Gastrocnemius medialis (tissue), 4 donors: ENCODE measurements around the gene PUM1. TPM values are rescaled to one million over a fixed set of nuclear protein-coding genes. Genes with fewer than 3 reads are reported as not detected.

Source experiments
- ATAC-seq, 2 donors: fragments of 150-250 bp; one replicate each; pipeline ENCODE4 v1.9.1; 2016
- DNase-seq, 2 donors: peaks; one replicate each; pipeline ENCODE4 v3.0.0-alpha.2; 2019
- H3K27ac ChIP-seq, 4 donors: fragments of 200-600 bp; sonication (generic); 1 replicate in 1 of 4; 2 replicates in 3 of 4; pipeline ENCODE4 v1.5.1; 2016 to 2018; ENCODE audit warnings: mild to moderate bottlenecking in 2 of 4, moderate library complexity in 1 of 4
- H3K27me3 ChIP-seq, 3 donors: fragments of 200-600 bp; sonication (generic) in 2 of 3; 1 replicate in 1 of 3; 2 replicates in 2 of 3; pipeline versions ENCODE4 v1.5.1 to v1.6.0; 2016 to 2019; ENCODE audit warnings: mild to moderate bottlenecking in 1 of 3, moderate library complexity in 1 of 3
- H3K36me3 ChIP-seq, 2 donors: fragments of 200-600 bp; sonication (generic) in 1 of 2; one replicate each; pipeline ENCODE4 v1.5.1; 2017 to 2018
- H3K4me1 ChIP-seq, 2 donors: fragments of 200-600 bp; sonication (generic) in 1 of 2; one replicate each; pipeline ENCODE4 v1.5.1; 2016 to 2017; ENCODE audit warnings: mild to moderate bottlenecking in 2 of 2
- H3K4me3 ChIP-seq, 4 donors: fragments of 200-600 bp; sonication (generic) in 3 of 4; 1 replicate in 1 of 4; 2 replicates in 3 of 4; pipeline ENCODE4 v1.5.1; 2016 to 2019; ENCODE audit warnings: mild to moderate bottlenecking in 2 of 4
- H3K9me3 ChIP-seq, 3 donors: fragments of 200-600 bp; sonication (generic) in 2 of 3; 1 replicate in 1 of 3; 2 replicates in 2 of 3; pipeline ENCODE4 v1.5.1; 2016 to 2019
- POLR2A ChIP-seq, 2 donors: fragments of 450-650 bp; IDR thresholded peaks; one replicate each; pipeline ENCODE4 v1.6.1; 2017; ENCODE audit warnings: antibody characterized with exemption in 2 of 2, mild to moderate bottlenecking in 2 of 2, moderate library complexity in 2 of 2
- in situ Hi-C, 4 donors: fragments of 200-750 bp; cut with MboI; loops; one replicate each; pipeline versions ENCODE4 v1.15.0 to v1.8.0; 2017; ENCODE audit warnings: low sequenced_read_pairs in 4 of 4
- intact Hi-C: fragments of 100-400 bp; cut with DNase I; formaldehyde crosslinking; loops from one replicate; pipeline ENCODE4 v1.15.1; 2023; ENCODE audit warnings: low total_unique reads
- total RNA-seq, 4 donors: library from RNA; depleted of rRNA; stranded (reverse); fragments of >200 nt; gene quantifications; one replicate each; pipeline versions ENCODE4 v1.1.0 to v1.2.3, GENCODE V29; 2016
- TF ChIP-seq, protein P1 (sequence below), 5 experiments: fragments of 450-650 bp in 3 of 5; fragments of 200-600 bp in 2 of 5; sonication (generic) in 2 of 5; IDR thresholded peaks in 4 of 5; conservative IDR thresholded peaks in 1 of 5; 1 replicate in 4 of 5; 2 replicates in 1 of 5; pipeline ENCODE4 v1.5.1; 2016 to 2019; ENCODE audit warnings: antibody characterized with exemption in 5 of 5, mild to moderate bottlenecking in 3 of 5, moderate library complexity in 3 of 5

PUM1 gene
- total RNA-seq, 4 donors from 2014 or later, result 56.7 to 111 (median 76.4) TPM

DNA sequence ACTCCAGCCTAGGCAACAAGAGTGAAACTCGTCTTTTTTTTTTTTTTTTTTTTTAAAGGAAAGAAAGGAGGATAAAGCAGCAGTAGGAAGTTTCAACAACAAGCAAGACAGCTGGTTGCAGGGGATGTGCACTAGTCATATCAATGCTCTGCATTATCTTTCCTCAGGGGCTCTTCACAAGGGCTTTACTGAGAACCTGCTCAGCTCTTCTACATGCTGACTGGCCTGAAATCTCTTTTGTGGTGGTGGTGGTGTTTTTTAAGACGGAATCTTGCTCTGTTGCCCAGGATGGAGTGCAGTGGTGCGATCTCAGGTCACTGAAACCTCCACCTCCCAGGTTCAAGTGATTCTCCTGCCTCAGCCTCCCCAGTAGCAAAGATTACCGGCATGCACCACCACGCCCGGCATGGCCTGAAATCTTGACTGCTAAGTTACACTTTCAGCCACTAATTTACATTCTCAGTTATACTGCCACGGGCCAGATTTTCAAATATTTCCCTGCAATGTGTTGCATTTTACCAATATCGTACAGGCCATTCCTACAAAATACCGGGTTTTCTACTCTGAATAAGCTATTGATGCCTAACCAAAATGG, 68.0 kb downstream of the PUM1 start:
- TF ChIP-seq, protein P1, sequence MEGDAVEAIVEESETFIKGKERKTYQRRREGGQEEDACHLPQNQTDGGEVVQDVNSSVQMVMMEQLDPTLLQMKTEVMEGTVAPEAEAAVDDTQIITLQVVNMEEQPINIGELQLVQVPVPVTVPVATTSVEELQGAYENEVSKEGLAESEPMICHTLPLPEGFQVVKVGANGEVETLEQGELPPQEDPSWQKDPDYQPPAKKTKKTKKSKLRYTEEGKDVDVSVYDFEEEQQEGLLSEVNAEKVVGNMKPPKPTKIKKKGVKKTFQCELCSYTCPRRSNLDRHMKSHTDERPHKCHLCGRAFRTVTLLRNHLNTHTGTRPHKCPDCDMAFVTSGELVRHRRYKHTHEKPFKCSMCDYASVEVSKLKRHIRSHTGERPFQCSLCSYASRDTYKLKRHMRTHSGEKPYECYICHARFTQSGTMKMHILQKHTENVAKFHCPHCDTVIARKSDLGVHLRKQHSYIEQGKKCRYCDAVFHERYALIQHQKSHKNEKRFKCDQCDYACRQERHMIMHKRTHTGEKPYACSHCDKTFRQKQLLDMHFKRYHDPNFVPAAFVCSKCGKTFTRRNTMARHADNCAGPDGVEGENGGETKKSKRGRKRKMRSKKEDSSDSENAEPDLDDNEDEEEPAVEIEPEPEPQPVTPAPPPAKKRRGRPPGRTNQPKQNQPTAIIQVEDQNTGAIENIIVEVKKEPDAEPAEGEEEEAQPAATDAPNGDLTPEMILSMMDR (IDR thresholded peaks at IDR 0.05 in 4 of 5, conservative IDR thresholded peaks at IDR 0.05 in 1 of 5), result no peak
- no peak for TF ChIP-seq POLR2A (IDR thresholded peaks at IDR 0.05)
- DNase-seq (no peak), ATAC-seq (no peak)
- Histone ChIP-seq H3K36me3 (no peaks in the 10 kb centered on the region), H3K4me3 (no peak overlapping the region), H3K4me1 (peaks cover 20 to 31% of the 10 kb centered on the region in 2 donors), H3K27ac (peak overlapping the region in 1 of 4 donors; percentile 45), H3K9me3 (no peaks in the 10 kb centered on the region), H3K27me3 (no peaks in the 10 kb centered on the region)
- in situ Hi-C loops, result no loop called here
- intact Hi-C loops, result no loop called here

GRCh38 chr1:30995990-30996612, 69.4 kb downstream of the PUM1 start:
- H3K4me1 ChIP-seq, result peaks cover 33 to 38% of the 10 kb centered on the region in 2 donors
- in situ Hi-C loops, result no loop called here
- H3K27me3 ChIP-seq, result no peaks in the 10 kb centered on the region
- intact Hi-C loops, result no loop called here
- no peaks in the 10 kb centered on the region for H3K9me3 ChIP-seq
- no peak overlapping the region for H3K4me3 ChIP-seq
- H3K36me3 ChIP-seq, result no peaks in the 10 kb centered on the region
- DNase-seq (no peak), ATAC-seq (no peak)
- no peak for TF ChIP-seq POLR2A (IDR thresholded peaks at IDR 0.05)
- TF ChIP-seq, protein P1 (IDR thresholded peaks at IDR 0.05 in 4 of 5, conservative IDR thresholded peaks at IDR 0.05 in 1 of 5), result no peak
- H3K27ac ChIP-seq, result peak overlapping the region; percentile 36 to 60 (median 50)

DNA sequence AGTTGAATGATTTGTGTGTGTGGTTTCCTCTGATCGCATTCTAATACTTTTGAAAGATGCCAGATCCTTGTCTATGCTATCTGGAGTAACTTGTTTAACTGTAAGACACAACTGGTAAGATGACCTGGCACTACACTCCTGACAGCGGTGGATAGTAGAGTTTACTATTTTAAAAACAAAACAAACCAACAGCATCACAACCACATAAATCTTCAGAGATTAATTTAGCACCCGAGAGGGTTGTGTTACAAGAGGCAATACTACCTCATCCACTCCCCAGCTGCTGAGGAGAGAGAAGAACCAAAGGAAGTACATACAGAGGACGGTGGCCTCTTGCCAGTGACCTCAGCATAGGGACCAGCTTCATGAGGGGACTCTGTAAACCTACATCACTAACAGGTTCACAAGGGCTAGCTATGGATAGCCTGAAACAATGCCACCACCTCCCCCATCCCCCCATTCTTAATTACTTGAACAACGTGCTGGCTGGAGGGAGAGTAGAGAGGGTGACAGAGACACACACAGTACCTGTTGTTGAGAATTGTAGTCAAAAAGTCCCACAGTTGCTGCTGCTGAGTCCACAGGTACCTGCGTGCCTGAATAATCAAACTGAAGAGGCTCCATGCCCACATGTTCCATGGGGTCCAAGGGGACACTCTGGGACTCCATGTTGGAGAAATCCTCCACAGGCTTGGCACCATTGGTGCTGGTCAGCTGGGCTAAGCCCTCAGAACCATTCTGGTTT, 73.5 kb downstream of the PUM1 start:
- no peaks in the 10 kb centered on the region for H3K27me3 ChIP-seq
- in situ Hi-C loops, result no loop called here
- H3K4me1 ChIP-seq, result peaks cover 69 to 71% of the 10 kb centered on the region in 2 donors
- no peaks in the 10 kb centered on the region for H3K36me3 ChIP-seq
- intact Hi-C loops, result loop anchor here (5.0 kb wide), 1 partner anchor 45 kb away; no protein-coding TSS in a partner anchor
- peak; percentile 18 to 35 for DNase-seq
- H3K9me3 ChIP-seq, result no peaks in the 10 kb centered on the region
- H3K27ac ChIP-seq, result peak overlapping the region; percentile 58 to 79 (median 66)
- ATAC-seq, result peak; percentile 77 to 89
- H3K4me3 ChIP-seq, result no peak overlapping the region
- TF ChIP-seq, protein P1 (IDR thresholded peaks at IDR 0.05 in 4 of 5, conservative IDR thresholded peaks at IDR 0.05 in 1 of 5), result no peak
- no peak for TF ChIP-seq POLR2A (IDR thresholded peaks at IDR 0.05)

DNA sequence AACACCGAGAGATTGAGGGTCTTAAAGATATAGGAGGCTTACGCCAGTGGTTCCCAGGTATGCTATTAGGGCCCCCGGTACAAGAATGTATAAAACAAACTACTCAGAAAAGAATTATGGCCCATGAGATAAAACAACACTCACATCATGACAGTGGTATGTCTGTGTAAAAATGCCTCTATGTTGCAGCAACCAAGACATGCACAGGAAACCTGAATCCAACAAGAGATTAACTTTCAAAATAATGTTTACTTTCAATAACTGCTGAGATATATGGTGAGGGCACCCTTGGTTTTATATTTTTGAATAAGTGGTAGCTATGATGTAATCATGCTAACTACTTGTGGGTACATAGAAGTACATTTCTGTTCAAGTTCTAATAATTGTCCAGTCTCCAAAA, 74.9 kb downstream of the PUM1 start:
- Histone ChIP-seq H3K4me3 (no peak overlapping the region), H3K9me3 (no peaks in the 10 kb centered on the region), H3K27ac (peak overlapping the region; percentile 58 to 79 (median 66)), H3K36me3 (no peaks in the 10 kb centered on the region), H3K27me3 (no peaks in the 10 kb centered on the region), H3K4me1 (peaks cover 68 to 71% of the 10 kb centered on the region in 2 donors)
- ATAC-seq, result no peak
- TF ChIP-seq POLR2A (IDR thresholded peaks at IDR 0.05), result no peak
- TF ChIP-seq, protein P1 (IDR thresholded peaks at IDR 0.05 in 4 of 5, conservative IDR thresholded peaks at IDR 0.05 in 1 of 5), result no peak
- no peak for DNase-seq
- in situ Hi-C loops (no loop called here), intact Hi-C loops (loop anchor here (5.0 kb wide), 1 partner anchor 47 kb away; no protein-coding TSS in a partner anchor)
